Fibroblast of skin of abdomen (primary cell): Measurements from ENCODE around the gene PRR12.

Experiments used
- DNase-seq: peaks from one replicate; pipeline ENCODE4 v3.0.0-alpha.2; 2013

The PRR12 gene

DNA sequence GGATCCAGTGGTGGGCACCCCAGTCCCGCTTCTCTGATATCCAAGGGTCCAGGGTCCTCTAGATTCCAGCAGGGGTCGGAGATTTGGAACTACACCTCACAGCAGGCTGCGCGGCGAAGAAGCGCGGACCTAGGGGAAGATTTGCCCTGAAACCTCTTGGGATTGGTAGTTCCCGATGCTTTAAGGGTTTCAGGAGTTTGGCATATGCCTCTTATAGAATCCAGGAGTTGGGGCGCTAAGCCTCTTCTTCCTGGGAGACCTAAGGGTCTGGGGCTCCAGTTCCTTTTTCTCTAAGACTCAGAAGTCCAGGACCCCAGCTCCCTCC is 75.1 kb downstream of the PRR12 start:
- DNase-seq, result no peak

DNA sequence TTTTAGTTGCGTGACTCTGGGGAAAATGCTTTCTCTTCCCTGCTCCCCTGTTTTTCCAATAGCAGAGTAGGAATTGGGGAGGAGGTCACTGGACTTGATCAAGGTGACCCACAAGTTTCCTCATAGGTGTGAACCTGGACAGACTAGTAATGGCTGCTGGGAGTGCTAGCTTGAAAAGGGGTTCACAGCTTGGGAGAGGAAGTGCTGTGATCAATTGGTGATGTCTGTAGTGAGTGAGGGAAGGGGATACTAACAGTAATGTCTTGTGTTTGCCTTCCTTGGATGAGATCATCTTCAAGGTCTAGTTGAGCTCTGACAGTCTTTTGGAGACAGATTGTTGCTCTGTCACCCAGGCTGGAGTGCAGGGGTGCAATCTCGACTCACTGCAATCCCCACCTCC is 76.5 kb downstream of the PRR12 start:
- no peak for DNase-seq

DNA sequence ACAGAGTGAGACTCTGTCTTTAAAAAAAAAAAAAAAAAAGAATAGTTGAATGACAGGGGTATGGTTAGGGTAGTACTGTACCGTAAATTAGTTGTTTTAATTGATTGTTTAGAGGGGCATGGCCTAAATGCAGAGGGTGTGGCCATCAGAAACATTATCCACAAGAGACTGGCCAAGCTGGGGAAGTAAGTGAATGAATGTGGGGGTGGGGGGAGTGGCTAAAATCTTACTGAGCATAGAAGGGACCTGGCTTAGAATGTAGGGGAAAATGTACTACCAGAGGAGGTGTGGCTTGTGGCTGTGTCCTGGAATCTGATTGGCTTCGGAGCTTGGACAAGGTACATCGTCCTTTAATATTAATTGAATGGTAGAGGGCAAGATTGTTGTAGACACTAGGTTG is 78.5 kb downstream of the PRR12 start:
- DNase-seq, result no peak

DNA sequence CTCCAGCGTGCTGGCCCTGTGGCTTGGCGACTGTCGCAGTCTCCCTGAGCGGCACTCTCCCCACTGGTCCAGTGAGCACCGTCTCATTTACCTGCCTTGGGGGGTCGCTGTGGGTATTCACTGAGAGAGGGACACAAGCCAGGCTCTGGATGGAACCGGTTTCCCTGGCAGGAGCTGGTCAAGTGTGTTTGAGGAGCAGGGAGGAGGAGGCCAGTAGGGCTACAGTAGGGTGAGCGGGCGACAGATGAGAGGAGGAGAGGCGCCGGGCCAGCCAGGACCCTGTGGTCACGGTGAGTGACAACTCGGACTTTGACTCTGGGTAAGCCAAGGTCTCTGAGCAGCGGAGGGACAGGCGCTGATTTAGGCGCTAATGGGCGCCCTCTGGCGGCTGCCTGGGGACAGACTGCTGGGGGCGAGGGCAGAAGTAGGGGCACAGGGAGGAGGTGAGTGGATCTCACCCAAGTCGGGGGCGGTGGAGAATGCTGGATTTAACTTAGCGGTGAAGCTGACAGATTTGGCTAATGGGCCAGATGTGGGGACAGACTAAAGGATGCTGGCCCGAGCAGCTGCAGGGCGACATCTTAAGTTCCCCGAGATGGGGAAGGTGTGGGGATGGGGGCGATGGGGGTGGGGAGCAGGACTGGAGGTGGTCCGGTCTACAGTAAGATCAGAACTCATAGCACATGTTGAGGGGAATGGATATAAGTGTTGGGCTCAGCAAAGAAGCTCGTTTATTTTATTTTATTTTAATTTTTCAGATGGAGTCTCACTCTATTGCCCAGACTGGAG is 81.3 kb downstream of the PRR12 start:
- peak; percentile 48 for DNase-seq
